GM12878 (cell line): ENCODE data around the gene BCAS2. TPM values are rescaled to one million over a fixed set of nuclear protein-coding genes. Genes with fewer than 3 reads are reported as not detected.
"Not testable (repeated sequence)": the region's sequence is repeated elsewhere in the genome, so short reads cannot be mapped to it uniquely, and the experiment has no call there.

Source experiments
- ATAC-seq: fragments of 200-7000 bp; cut with Tn5 transposase; 3 replicates; pipeline ENCODE4 v1.9.1; 2020; ENCODE audit warnings: mild to moderate bottlenecking, moderate library complexity
- BruUV-seq: library from RNA; stranded (reverse); fragments of 400-500 nt; replicated peaks from 2 replicates; lab custom pipeline; 2021; lab: Mats Ljungman, UMichigan
- CTCF ChIA-PET: fragments of 300-600 bp; sonication (Branson Sonifier 250); formaldehyde crosslinking; extraction: SDS; loops from one replicate; lab custom pipeline; 2021; ENCODE audit warnings: inconsistent platforms; lab: Yijun Ruan, JAX
- POLR2A ChIA-PET: fragments of 350-600 bp; formaldehyde crosslinking; extraction: SDS; loops from one replicate; lab custom pipeline; 2021; ENCODE audit warnings: inconsistent platforms; lab: Charles Lee
- RAD21 ChIA-PET: fragments of 300-600 bp; sonication (Branson Sonifier 250); formaldehyde crosslinking; loops from one replicate; lab custom pipeline; 2023; ENCODE audit warnings: antibody characterized with exemption; ENCODE audit not compliant: unreplicated experiment; lab: Charles Lee
- SMC1A ChIA-PET: fragments of 300-600 bp; sonication (Branson Sonifier 250); formaldehyde crosslinking; loops from one replicate; lab custom pipeline; 2023; ENCODE audit not compliant: unreplicated experiment, uncharacterized antibody; lab: Charles Lee
- DNase-seq: peaks from one replicate; pipeline ENCODE4 v3.0.0-alpha.2; 2011; ENCODE audit warnings: low read depth, low spot score
- FAIRE-seq: peaks from 3 replicates; lab custom pipeline; 2011; peaks lifted over from hg19 to GRCh38; lab: Jason Lieb, UNC
- H2AFZ ChIP-seq: 2 replicates; pipeline ENCODE4 v1.6.0; 2011; ENCODE audit warnings: low read depth, low read length, control low read depth; ENCODE audit not compliant: control insufficient read depth
- H3K27ac ChIP-seq: 2 replicates; pipeline ENCODE4 v1.5.1; 2011; ENCODE audit warnings: control low read depth; ENCODE audit not compliant: control insufficient read depth, insufficient read depth
- H3K27me3 ChIP-seq, 2 experiments: replicated peaks in 1 of 2; 2 replicates each; pipeline versions ENCODE4 v1.6.0 to v1.6.1; 2011; ENCODE audit warnings: low read length in 1 of 2; ENCODE audit not compliant: control insufficient read depth in 2 of 2, insufficient read depth in 2 of 2
- H3K36me3 ChIP-seq, 2 experiments: 2 replicates each; pipeline ENCODE4 v1.5.1; 2011; ENCODE audit warnings: low read length in 1 of 2; ENCODE audit not compliant: control insufficient read depth in 2 of 2, insufficient read depth in 2 of 2
- H3K4me1 ChIP-seq: 2 replicates; pipeline ENCODE4 v1.6.1; 2011; ENCODE audit warnings: mild to moderate bottlenecking, low read length, moderate library complexity, mixed read lengths; ENCODE audit not compliant: control insufficient read depth, insufficient read depth
- H3K4me2 ChIP-seq: 2 replicates; pipeline ENCODE4 v1.6.0; 2011; ENCODE audit warnings: control low read depth; ENCODE audit not compliant: control insufficient read depth, insufficient read depth
- H3K4me3 ChIP-seq: fragments of 200-600 bp; sonication (generic); 2 replicates; pipeline ENCODE4 v1.5.1; 2016
- H3K79me2 ChIP-seq: 2 replicates; pipeline ENCODE4 v1.6.0; 2011; ENCODE audit warnings: low read length; ENCODE audit not compliant: control insufficient read depth, insufficient read depth
- H3K9ac ChIP-seq: 2 replicates; pipeline ENCODE4 v1.8.0; 2011; ENCODE audit warnings: low read length, control low read depth, mixed read lengths; ENCODE audit not compliant: control insufficient read depth, insufficient read depth
- H3K9me3 ChIP-seq: replicated peaks from 3 replicates; pipeline ENCODE4 v1.5.1; 2011; ENCODE audit warnings: mild to moderate bottlenecking, low read length; ENCODE audit not compliant: control insufficient read depth, insufficient read depth
- H4K20me1 ChIP-seq: 2 replicates; pipeline ENCODE4 v1.6.0; 2011; ENCODE audit not compliant: control insufficient read depth, insufficient read depth
- CREB1 ChIP-seq: IDR thresholded peaks from 2 replicates; pipeline ENCODE4 v1.6.1; 2012; ENCODE audit warnings: low read depth, mild to moderate bottlenecking, inconsistent platforms
- CREM ChIP-seq: IDR thresholded peaks from 2 replicates; pipeline ENCODE4 v1.6.1; 2014; ENCODE audit warnings: antibody characterized with exemption, low read depth
- E2F8 ChIP-seq: fragments of 450-650 bp; IDR thresholded peaks from 2 replicates; pipeline ENCODE4 v1.6.1; 2018; ENCODE audit warnings: mild to moderate bottlenecking, low read depth, moderate library complexity; ENCODE audit not compliant: partially characterized antibody
- HDAC6 ChIP-seq: fragments of 200-600 bp; sonication (generic); IDR thresholded peaks from one replicate; pipeline ENCODE4 v1.8.0; 2017; ENCODE audit warnings: antibody characterized with exemption; ENCODE audit not compliant: unreplicated experiment
- JUND ChIP-seq: IDR thresholded peaks from 2 replicates; pipeline ENCODE4 v1.6.1; 2012; ENCODE audit warnings: low read depth, mild to moderate bottlenecking, low read length, improper control_type of control experiment, moderate library complexity
- SREBF1 ChIP-seq: IDR thresholded peaks from 2 replicates; pipeline ENCODE4 v1.6.1; 2012; ENCODE audit warnings: mild to moderate bottlenecking, low read length
- STAT3 ChIP-seq: IDR thresholded peaks from 2 replicates; pipeline ENCODE4 v1.6.1; 2011; ENCODE audit warnings: low read depth, low read length, improper control_type of control experiment
- TAF1 ChIP-seq: IDR thresholded peaks from 2 replicates; pipeline ENCODE4 v1.6.1; 2011; ENCODE audit warnings: mild to moderate bottlenecking, low read depth, low read length, borderline replicate concordance
- ZNF622 ChIP-seq: fragments of 450-650 bp; IDR thresholded peaks from 2 replicates; pipeline ENCODE4 v1.6.1; 2017; ENCODE audit warnings: mild to moderate bottlenecking, inconsistent platforms
- ZZZ3 ChIP-seq: IDR thresholded peaks from 2 replicates; pipeline ENCODE4 v1.6.1; 2011; ENCODE audit warnings: low read depth; ENCODE audit not compliant: control insufficient read depth, insufficient read length
- WGBS: methylation state at CpG from one replicate; pipeline ENCODE4 v1.1.6; 2016; ENCODE audit warnings: low lambda C conversion rate; ENCODE audit not compliant: insufficient replicate concordance, insufficient coverage; ENCODE audit errors: missing lambda C conversion rate; 5-methylcytosine and 5-hydroxymethylcytosine counted together
- in situ Hi-C: fragments of 300-500 bp; cut with MboI; formaldehyde crosslinking; loops from 9 replicates; pipeline ENCODE4 v1.14.3; 2018; ENCODE audit warnings: mixed read lengths
- intact Hi-C: fragments of 100-400 bp; cut with micrococcal nuclease; formaldehyde crosslinking; loops from one replicate; pipeline ENCODE4 v1.14.2; 2022; ENCODE audit not compliant: unreplicated experiment
- polyA plus RNA-seq, 11 experiments: library from polyadenylated mRNA; depleted of rRNA in 4 of 11; unstranded in 6 of 11; stranded (reverse) in 5 of 11; fragments of >200 nt; fragmentation: Nextera tagmentation in 4 of 11; fragmentation: Illumina TruSeq in 1 of 11; extraction: Ambion mirVana in 4 of 11; extraction: Trizol in 1 of 11; gene quantifications; 1 replicate in 1 of 11; 2 replicates in 10 of 11; pipeline versions ENCODE4 v1.2.1 to v1.2.3, GENCODE V29; 2011 to 2016; ENCODE audit warnings: inconsistent platforms in 2 of 11, missing spikeins in 2 of 11, low read depth in 1 of 11
- total RNA-seq, 4 experiments: library from RNA; depleted of rRNA in 3 of 4; stranded (reverse); fragments of >200 nt in 3 of 4; fragmentation: Illumina TruSeq in 1 of 4; extraction: Trizol in 1 of 4; gene quantifications; 2 replicates each; pipeline versions ENCODE4 v1.2.1 to v1.2.3, GENCODE V29; 2013 to 2021

The BCAS2 gene
- total and polyA plus RNA-seq, 10 of the 15 experiments (the other 5 are each of a cell fraction or from before 2014, with no cell fraction given), result 37.3 to 129 (median 60.7) TPM

DNA sequence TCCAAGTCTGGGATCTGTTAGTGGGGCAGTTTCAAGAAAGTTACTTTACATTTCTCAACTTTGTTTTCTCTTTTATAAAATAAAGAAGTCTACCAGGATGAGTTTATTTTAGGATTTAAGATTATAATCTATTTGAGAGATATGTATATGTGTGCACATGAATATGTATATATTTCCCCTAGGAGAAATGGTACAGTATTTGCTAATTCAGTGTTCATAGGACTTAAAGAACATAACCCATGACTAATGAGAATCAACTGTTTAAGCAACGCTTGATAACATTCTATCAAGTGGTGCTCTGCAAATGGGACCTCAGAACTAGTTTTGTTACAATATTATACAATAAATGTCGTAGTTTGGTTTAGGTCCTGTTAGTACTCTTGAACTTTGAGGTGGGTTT lies 7.0 kb downstream of the BCAS2 start (continued):
- TF ChIP-seq E2F8 (no peak), CREM (no peak), STAT3 (no peak), CREB1 (no peak), ZNF622 (no peak), SREBF1 (no peak), TAF1 (no peak)

DNA sequence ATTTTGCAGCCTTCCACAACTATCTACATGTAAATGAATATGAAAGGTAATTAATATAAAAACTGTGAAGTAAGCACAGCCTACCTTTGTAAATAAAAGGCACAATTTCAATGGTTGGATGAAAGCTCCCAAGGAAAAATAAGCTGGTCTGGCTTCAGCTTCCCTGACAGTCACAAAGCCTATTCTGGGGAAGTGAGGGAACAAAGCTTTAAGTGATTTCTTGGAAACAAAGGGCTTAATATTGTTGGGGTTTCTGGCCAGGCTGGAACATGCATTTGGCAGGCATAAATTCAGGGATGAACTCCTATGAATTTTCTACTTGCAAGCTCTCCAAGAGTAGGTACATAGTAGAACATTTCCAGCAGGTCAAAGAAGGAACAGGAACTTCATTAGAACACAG lies 17.3 kb downstream of the BCAS2 start:
- Histone ChIP-seq H3K27me3 (no peaks in the 10 kb centered on the region), H3K79me2 (no peaks in the 10 kb centered on the region), H3K36me3 (peaks cover 2 to 11% of the 10 kb centered on the region in 2 experiments; a peak in 2 of 4 replicates), H3K27ac (no peak overlapping the region), H3K4me2 (no peak overlapping the region), H4K20me1 (no peaks in the 10 kb centered on the region), H3K4me1 (peaks cover 8% of the 10 kb centered on the region), H2AFZ (no peak overlapping the region), H3K4me3 (no peak overlapping the region), H3K9ac (no peak overlapping the region), H3K9me3 (no peaks in the 10 kb centered on the region)
- ChIA-PET POLR2A (no interaction called here), RAD21 (no interaction called here), CTCF (interaction anchor here (0.7 to 1.4 kb wide), 2 partner anchors 96 to 217 kb away, joined by 3 to 4 read pairs; no protein-coding TSS in a partner anchor), SMC1A (no interaction called here)
- DNase-seq, result no peak
- BruUV-seq, result no TSS peak
- intact Hi-C loops (no loop called here), in situ Hi-C loops (no loop called here)
- FAIRE-seq, result no peak
- TF ChIP-seq ZZZ3 (no peak), HDAC6 (no peak), SREBF1 (no peak), JUND (no peak)
- no peak for ATAC-seq

GRCh38 chr1:114562978-114563510 lies 18.4 kb downstream of the BCAS2 start:
- H3K4me3 ChIP-seq, H3K9me3 ChIP-seq, H3K79me2 ChIP-seq, DNase-seq, SMC1A ChIA-PET, BruUV-seq, H3K27me3 ChIP-seq, intact Hi-C loops, H4K20me1 ChIP-seq, H3K4me2 ChIP-seq, POLR2A ChIA-PET, in situ Hi-C loops, ATAC-seq, H3K36me3 ChIP-seq, RAD21 ChIA-PET, CTCF ChIA-PET, H3K27ac ChIP-seq, H2AFZ ChIP-seq, H3K9ac ChIP-seq, FAIRE-seq: not testable (repeated sequence)
- peaks cover 11% of the 10 kb centered on the region for H3K4me1 ChIP-seq
- WGBS, result 96% methylated on average over 3 of the region's 3 CpGs
